H9 (cell line): ENCODE measurements around the gene GAP43. TPM values are rescaled to one million over a fixed set of nuclear protein-coding genes. Genes with fewer than 3 reads are reported as not detected.

Experiments
- DNase-seq: peaks from one replicate; pipeline ENCODE4 v3.0.0-alpha.2; 2017
- H2AFZ ChIP-seq: one replicate; pipeline ENCODE4 v1.6.1; 2013; ENCODE audit warnings: mild to moderate bottlenecking, low read length, control low read depth, moderate library complexity
- H2AK5ac ChIP-seq: 2 replicates; pipeline ENCODE4 v1.6.1; 2013; ENCODE audit warnings: low read length, control low read depth, mixed read lengths; ENCODE audit not compliant: insufficient read length
- H2BK120ac ChIP-seq: one replicate; pipeline ENCODE4 v1.6.1; 2013; ENCODE audit warnings: low read depth, mild to moderate bottlenecking, low read length, control low read depth, inconsistent platforms; ENCODE audit not compliant: poor library complexity, severe bottlenecking
- H2BK12ac ChIP-seq: 2 replicates; pipeline ENCODE4 v1.6.1; 2013; ENCODE audit warnings: low read length, control low read depth, mixed read lengths, low read depth; ENCODE audit not compliant: insufficient read length
- H2BK15ac ChIP-seq: 2 replicates; pipeline ENCODE4 v1.6.1; 2013; ENCODE audit warnings: low read depth, low read length, control low read depth
- H2BK20ac ChIP-seq: one replicate; pipeline ENCODE4 v1.6.1; 2013; ENCODE audit warnings: low read depth, mild to moderate bottlenecking, low read length, control low read depth, inconsistent platforms; ENCODE audit not compliant: poor library complexity, severe bottlenecking
- H2BK5ac ChIP-seq: 2 replicates; pipeline ENCODE4 v1.6.1; 2013; ENCODE audit warnings: low read length, control low read depth, mixed read lengths; ENCODE audit not compliant: insufficient read length
- H3K14ac ChIP-seq: 2 replicates; pipeline ENCODE4 v1.6.1; 2013; ENCODE audit warnings: low read length, control low read depth; ENCODE audit not compliant: insufficient read depth
- H3K18ac ChIP-seq: 2 replicates; pipeline ENCODE4 v1.6.1; 2013; ENCODE audit warnings: low read depth, mild to moderate bottlenecking, mixed read lengths, low read length, control low read depth; ENCODE audit not compliant: insufficient read length
- H3K23ac ChIP-seq: 2 replicates; pipeline ENCODE4 v1.6.1; 2013; ENCODE audit warnings: low read length, control low read depth, mixed read lengths, low read depth; ENCODE audit not compliant: insufficient read length
- H3K23me2 ChIP-seq: 2 replicates; pipeline ENCODE4 v1.6.1; 2013; ENCODE audit warnings: low read depth, mild to moderate bottlenecking, mixed read lengths, low read length, control low read depth; ENCODE audit not compliant: insufficient read length, poor library complexity, severe bottlenecking
- H3K27ac ChIP-seq: 2 replicates; pipeline ENCODE4 v1.5.1; 2013; ENCODE audit warnings: low read length, control low read depth, mixed read lengths, low read depth; ENCODE audit not compliant: insufficient read length
- H3K27me3 ChIP-seq: 2 replicates; pipeline ENCODE4 v1.6.1; 2013; ENCODE audit warnings: low read length, control low read depth, inconsistent platforms; ENCODE audit not compliant: insufficient read depth
- H3K4ac ChIP-seq: 2 replicates; pipeline ENCODE4 v1.6.1; 2013; ENCODE audit warnings: low read depth, mild to moderate bottlenecking, control low read depth, inconsistent platforms, low read length, moderate library complexity
- H3K4me1 ChIP-seq: 2 replicates; pipeline ENCODE4 v1.6.1; 2013; ENCODE audit warnings: low read length, control low read depth, inconsistent platforms; ENCODE audit not compliant: insufficient read depth
- H3K4me2 ChIP-seq: 2 replicates; pipeline ENCODE4 v1.6.1; 2013; ENCODE audit warnings: low read length, control low read depth, mixed read lengths; ENCODE audit not compliant: insufficient read length, insufficient read depth
- H3K56ac ChIP-seq: 2 replicates; pipeline ENCODE4 v1.6.1; 2013; ENCODE audit warnings: low read depth, mild to moderate bottlenecking, mixed read lengths, low read length, control low read depth; ENCODE audit not compliant: insufficient read length
- H3K79me1 ChIP-seq: 2 replicates; pipeline ENCODE4 v1.6.1; 2013; ENCODE audit warnings: low read depth, mild to moderate bottlenecking, moderate library complexity, low read length, control low read depth, inconsistent platforms; ENCODE audit not compliant: insufficient read depth, poor library complexity, severe bottlenecking
- H3K79me2 ChIP-seq: 2 replicates; pipeline ENCODE4 v1.6.1; 2013; ENCODE audit warnings: low read length, control low read depth, inconsistent platforms; ENCODE audit not compliant: insufficient read depth
- H3K9ac ChIP-seq: 2 replicates; pipeline ENCODE4 v1.6.1; 2013; ENCODE audit warnings: low read length, control low read depth, mixed read lengths; ENCODE audit not compliant: insufficient read length; ENCODE audit errors: extremely low read depth
- H3K9me3 ChIP-seq: one replicate; pipeline ENCODE4 v1.6.1; 2013; ENCODE audit warnings: low read depth, low read length, inconsistent platforms; ENCODE audit not compliant: control insufficient read depth
- H3T11ph ChIP-seq: one replicate; pipeline ENCODE4 v1.6.1; 2013; ENCODE audit warnings: mild to moderate bottlenecking, low read length, control low read depth, inconsistent platforms
- H4K20me1 ChIP-seq: one replicate; pipeline ENCODE4 v1.6.1; 2013; ENCODE audit not compliant: control insufficient read depth, insufficient read length, insufficient read depth
- H4K5ac ChIP-seq: 2 replicates; pipeline ENCODE4 v1.6.1; 2013; ENCODE audit warnings: low read depth, mild to moderate bottlenecking, mixed read lengths, low read length, control low read depth; ENCODE audit not compliant: insufficient read length
- H4K8ac ChIP-seq: replicated peaks from 2 replicates; pipeline ENCODE4 v1.6.1; 2013; ENCODE audit warnings: low read length, control low read depth, mixed read lengths, low read depth; ENCODE audit not compliant: insufficient read length
- H4K91ac ChIP-seq: 2 replicates; pipeline ENCODE4 v1.6.1; 2013; ENCODE audit warnings: low read depth, mild to moderate bottlenecking, moderate library complexity, mixed read lengths, low read length, control low read depth; ENCODE audit not compliant: insufficient read length
- H3K27ac Mint-ChIP-seq, 3 experiments: 2 replicates in 2 of 3; 3 replicates in 1 of 3; pipeline ENCODE4 v1.8.0; 2020 to 2021; ENCODE audit warnings: mixed read lengths in 3 of 3, mild to moderate bottlenecking in 1 of 3, moderate library complexity in 1 of 3
- H3K27me3 Mint-ChIP-seq: 2 replicates; pipeline ENCODE4 v1.8.0; 2021; ENCODE audit warnings: low read depth, mild to moderate bottlenecking, moderate library complexity, mixed read lengths
- H3K36me3 Mint-ChIP-seq, 3 experiments: 2 replicates in 2 of 3; 3 replicates in 1 of 3; pipeline ENCODE4 v1.8.0; 2020 to 2021; ENCODE audit warnings: low read depth in 3 of 3, mixed read lengths in 3 of 3; ENCODE audit not compliant: insufficient read depth in 1 of 3
- H3K4me1 Mint-ChIP-seq, 2 experiments: 2 replicates each; pipeline ENCODE4 v1.8.0; 2020; ENCODE audit warnings: mixed read lengths in 2 of 2
- H3K4me3 Mint-ChIP-seq, 2 experiments: 2 replicates in 1 of 2; 3 replicates in 1 of 2; pipeline ENCODE4 v1.8.0; 2020 to 2021; ENCODE audit warnings: mild to moderate bottlenecking in 2 of 2, mixed read lengths in 2 of 2, moderate library complexity in 1 of 2
- H3K9me3 Mint-ChIP-seq, 2 experiments: 2 replicates in 1 of 2; 3 replicates in 1 of 2; pipeline ENCODE4 v1.8.0; 2020; ENCODE audit warnings: mild to moderate bottlenecking in 2 of 2, mixed read lengths in 2 of 2, moderate library complexity in 1 of 2
- WGBS: extraction: QIAGEN DNeasy Blood & Tissue Kit; methylation state at CpG from one replicate; pipeline ENCODE4 v1.1.7; 2013; ENCODE audit warnings: missing lambda C conversion rate, low lambda C conversion rate, mixed read lengths; ENCODE audit not compliant: insufficient read length; ENCODE audit errors: extremely low coverage; 5-methylcytosine and 5-hydroxymethylcytosine counted together
- total RNA-seq: library from RNA; stranded (reverse); gene quantifications from 2 replicates; pipeline ENCODE4 v1.2.1, GENCODE V29; 2021
- TF ChIP-seq, protein P1 (sequence below): fragments of 200-600 bp; sonication (generic); conservative IDR thresholded peaks from 3 replicates; pipeline ENCODE4 v1.8.0; 2021; ENCODE audit warnings: antibody characterized with exemption, mild to moderate bottlenecking

The GAP43 gene
- total RNA-seq, 1 experiment from 2014 or later = 12.8 TPM

DNA sequence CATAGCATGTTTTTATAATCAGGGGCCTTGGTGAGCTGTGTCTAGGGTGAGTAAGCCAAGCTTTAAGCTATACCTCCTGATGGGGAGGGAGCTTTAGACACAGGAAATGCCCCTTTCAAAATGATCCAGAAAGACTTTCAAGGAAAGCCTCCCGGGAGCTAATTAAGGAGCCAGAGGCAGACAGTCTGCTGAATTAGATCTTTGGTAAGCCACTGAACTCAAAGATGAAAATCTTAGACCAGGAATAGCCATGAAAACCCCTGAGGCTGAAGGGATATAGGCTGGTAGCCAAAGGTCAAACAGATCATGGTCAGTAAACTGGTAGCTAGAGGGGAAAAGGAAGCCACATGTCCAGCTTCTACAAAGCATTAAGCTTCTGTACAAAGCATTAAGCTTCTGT lies 42.7 kb upstream of the GAP43 start:
- TF ChIP-seq, protein P1, sequence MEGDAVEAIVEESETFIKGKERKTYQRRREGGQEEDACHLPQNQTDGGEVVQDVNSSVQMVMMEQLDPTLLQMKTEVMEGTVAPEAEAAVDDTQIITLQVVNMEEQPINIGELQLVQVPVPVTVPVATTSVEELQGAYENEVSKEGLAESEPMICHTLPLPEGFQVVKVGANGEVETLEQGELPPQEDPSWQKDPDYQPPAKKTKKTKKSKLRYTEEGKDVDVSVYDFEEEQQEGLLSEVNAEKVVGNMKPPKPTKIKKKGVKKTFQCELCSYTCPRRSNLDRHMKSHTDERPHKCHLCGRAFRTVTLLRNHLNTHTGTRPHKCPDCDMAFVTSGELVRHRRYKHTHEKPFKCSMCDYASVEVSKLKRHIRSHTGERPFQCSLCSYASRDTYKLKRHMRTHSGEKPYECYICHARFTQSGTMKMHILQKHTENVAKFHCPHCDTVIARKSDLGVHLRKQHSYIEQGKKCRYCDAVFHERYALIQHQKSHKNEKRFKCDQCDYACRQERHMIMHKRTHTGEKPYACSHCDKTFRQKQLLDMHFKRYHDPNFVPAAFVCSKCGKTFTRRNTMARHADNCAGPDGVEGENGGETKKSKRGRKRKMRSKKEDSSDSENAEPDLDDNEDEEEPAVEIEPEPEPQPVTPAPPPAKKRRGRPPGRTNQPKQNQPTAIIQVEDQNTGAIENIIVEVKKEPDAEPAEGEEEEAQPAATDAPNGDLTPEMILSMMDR = no peak
- Histone ChIP-seq H3K9ac (no peak overlapping the region), H3K4me1 (peaks cover 3% of the 10 kb centered on the region; the same call in 1 of the 2 replicates), H2BK120ac (no peak overlapping the region), H2BK20ac (no peak overlapping the region), H4K91ac (no peak overlapping the region), H2AFZ (no peak overlapping the region), H3K27me3 (no peaks in the 10 kb centered on the region), H3K56ac (no peak overlapping the region), H3K14ac (no peak overlapping the region), H3K9me3 (no peaks in the 10 kb centered on the region), H3K18ac (no peak overlapping the region), H3K23me2 (no peaks in the 10 kb centered on the region), H2BK5ac (no peak overlapping the region), H3K4me2 (no peak overlapping the region), H2AK5ac (no peak overlapping the region), H2BK12ac (no peak overlapping the region), H3K79me1 (no peaks in the 10 kb centered on the region), H4K20me1 (no peaks in the 10 kb centered on the region), H4K5ac (no peak overlapping the region), H3K4ac (no peak overlapping the region), H2BK15ac (no peak overlapping the region), H4K8ac (no peak overlapping the region), H3K79me2 (no peaks in the 10 kb centered on the region), H3T11ph (no peak overlapping the region), H3K23ac (no peak overlapping the region), H3K27ac (no peak overlapping the region)
- Mint-ChIP-seq H3K9me3 (peaks cover 4% of the 10 kb centered on the region in 2 experiments; a peak in 2 of 5 replicates), H3K36me3 (peaks cover 0 to 4% (median 0%) of the 10 kb centered on the region in 3 experiments; a peak in 1 of 7 replicates), H3K27ac (no peak overlapping the region; a peak in 1 of 7 replicates), H3K4me1 (peaks cover 13 to 18% of the 10 kb centered on the region in 2 experiments), H3K27me3 (no peaks in the 10 kb centered on the region), H3K4me3 (no peak overlapping the region)
- no peak for DNase-seq
- WGBS = no CpG with 5 or more reads among the region's 1 CpG
